ENCODE results near the gene DDX10. TPM values are rescaled to one million over a fixed set of nuclear protein-coding genes. Genes with fewer than 3 reads are reported as not detected.

The DDX10 gene
- total and polyA plus RNA-seq, 4 donors, result 8.0 to 11.8 (median 9.0) TPM

DNA sequence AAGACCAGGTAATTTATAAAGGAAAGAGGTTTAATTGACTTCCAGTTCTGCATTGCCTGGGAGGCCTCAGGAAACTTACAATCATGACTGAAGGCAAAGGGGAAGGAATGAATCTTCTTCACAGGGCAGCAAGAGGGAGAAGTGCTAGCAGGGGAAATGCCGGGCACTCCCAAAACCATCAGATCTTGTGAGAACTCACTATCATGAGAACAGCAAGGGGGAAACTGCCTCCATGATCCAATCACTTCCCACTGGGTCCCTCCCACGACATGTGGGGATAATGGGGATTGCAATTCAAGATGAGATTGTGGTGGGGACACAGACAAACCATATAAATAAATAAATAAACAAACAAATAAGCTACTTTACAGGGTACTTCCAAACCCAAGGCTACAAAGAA, 42.5 kb upstream of the DDX10 start:
- 74% methylated on average over 2 of the region's 2 CpGs for WGBS
- no peak overlapping the region for H3K9ac ChIP-seq (ENCODE audit: low read depth in 1 of 2, low read length in 2 of 2)
- DNase-seq (ENCODE audit: low spot score), result no peak
- H3K36me3 ChIP-seq (ENCODE audit: control insufficient read depth in 4 of 4, insufficient read depth in 3 of 4, low read depth in 1 of 4, low read length in 3 of 4), result peaks cover 0 to 2% (median 0%) of the 10 kb centered on the region in 4 donors
- no peaks in the 10 kb centered on the region for H3K27me3 ChIP-seq (ENCODE audit: control insufficient read depth in 4 of 4, insufficient read depth in 4 of 4, low read length in 3 of 4)
- H3K9me3 ChIP-seq (ENCODE audit: control insufficient read depth in 4 of 4, low read length in 3 of 4), result no peaks in the 10 kb centered on the region
- TF ChIP-seq FOXA1 (IDR thresholded peaks at IDR 0.05) (no peak), HNF4G (IDR thresholded peaks at IDR 0.05) (no peak), GABPA (IDR thresholded peaks at IDR 0.05 in 1 of 2, conservative IDR thresholded peaks at IDR 0.05 in 1 of 2) (no peak), JUND (IDR thresholded peaks at IDR 0.05) (no peak), FOXA2 (IDR thresholded peaks at IDR 0.05) (no peak), TAF1 (conservative IDR thresholded peaks at IDR 0.05) (no peak), HNF4A (conservative IDR thresholded peaks at IDR 0.05) (no peak), RXRA (IDR thresholded peaks at IDR 0.05) (no peak), RAD21 (IDR thresholded peaks at IDR 0.05) (no peak), NR2F2 (IDR thresholded peaks at IDR 0.05) (no peak)
- TF ChIP-seq, protein P1, sequence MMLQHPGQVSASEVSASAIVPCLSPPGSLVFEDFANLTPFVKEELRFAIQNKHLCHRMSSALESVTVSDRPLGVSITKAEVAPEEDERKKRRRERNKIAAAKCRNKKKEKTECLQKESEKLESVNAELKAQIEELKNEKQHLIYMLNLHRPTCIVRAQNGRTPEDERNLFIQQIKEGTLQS (IDR thresholded peaks at IDR 0.05), result no peak
- TF ChIP-seq, protein P2, sequence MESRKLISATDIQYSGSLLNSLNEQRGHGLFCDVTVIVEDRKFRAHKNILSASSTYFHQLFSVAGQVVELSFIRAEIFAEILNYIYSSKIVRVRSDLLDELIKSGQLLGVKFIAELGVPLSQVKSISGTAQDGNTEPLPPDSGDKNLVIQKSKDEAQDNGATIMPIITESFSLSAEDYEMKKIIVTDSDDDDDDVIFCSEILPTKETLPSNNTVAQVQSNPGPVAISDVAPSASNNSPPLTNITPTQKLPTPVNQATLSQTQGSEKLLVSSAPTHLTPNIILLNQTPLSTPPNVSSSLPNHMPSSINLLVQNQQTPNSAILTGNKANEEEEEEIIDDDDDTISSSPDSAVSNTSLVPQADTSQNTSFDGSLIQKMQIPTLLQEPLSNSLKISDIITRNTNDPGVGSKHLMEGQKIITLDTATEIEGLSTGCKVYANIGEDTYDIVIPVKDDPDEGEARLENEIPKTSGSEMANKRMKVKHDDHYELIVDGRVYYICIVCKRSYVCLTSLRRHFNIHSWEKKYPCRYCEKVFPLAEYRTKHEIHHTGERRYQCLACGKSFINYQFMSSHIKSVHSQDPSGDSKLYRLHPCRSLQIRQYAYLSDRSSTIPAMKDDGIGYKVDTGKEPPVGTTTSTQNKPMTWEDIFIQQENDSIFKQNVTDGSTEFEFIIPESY (IDR thresholded peaks at IDR 0.05), result no peak
- TF ChIP-seq, protein P3, sequence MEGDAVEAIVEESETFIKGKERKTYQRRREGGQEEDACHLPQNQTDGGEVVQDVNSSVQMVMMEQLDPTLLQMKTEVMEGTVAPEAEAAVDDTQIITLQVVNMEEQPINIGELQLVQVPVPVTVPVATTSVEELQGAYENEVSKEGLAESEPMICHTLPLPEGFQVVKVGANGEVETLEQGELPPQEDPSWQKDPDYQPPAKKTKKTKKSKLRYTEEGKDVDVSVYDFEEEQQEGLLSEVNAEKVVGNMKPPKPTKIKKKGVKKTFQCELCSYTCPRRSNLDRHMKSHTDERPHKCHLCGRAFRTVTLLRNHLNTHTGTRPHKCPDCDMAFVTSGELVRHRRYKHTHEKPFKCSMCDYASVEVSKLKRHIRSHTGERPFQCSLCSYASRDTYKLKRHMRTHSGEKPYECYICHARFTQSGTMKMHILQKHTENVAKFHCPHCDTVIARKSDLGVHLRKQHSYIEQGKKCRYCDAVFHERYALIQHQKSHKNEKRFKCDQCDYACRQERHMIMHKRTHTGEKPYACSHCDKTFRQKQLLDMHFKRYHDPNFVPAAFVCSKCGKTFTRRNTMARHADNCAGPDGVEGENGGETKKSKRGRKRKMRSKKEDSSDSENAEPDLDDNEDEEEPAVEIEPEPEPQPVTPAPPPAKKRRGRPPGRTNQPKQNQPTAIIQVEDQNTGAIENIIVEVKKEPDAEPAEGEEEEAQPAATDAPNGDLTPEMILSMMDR (IDR thresholded peaks at IDR 0.05; ENCODE audit: low read depth, low read length, missing input control), result no peak
- H3K4me3 ChIP-seq (ENCODE audit: low read depth in 1 of 3, low read length in 3 of 3), result no peak overlapping the region
- no peak overlapping the region for H3K27ac ChIP-seq (ENCODE audit: low read depth in 1 of 2, low read length in 2 of 2)
- H3K4me1 ChIP-seq (ENCODE audit: control insufficient read depth in 4 of 4, insufficient read depth in 4 of 4, low read length in 3 of 4), result no peaks in the 10 kb centered on the region

DNA sequence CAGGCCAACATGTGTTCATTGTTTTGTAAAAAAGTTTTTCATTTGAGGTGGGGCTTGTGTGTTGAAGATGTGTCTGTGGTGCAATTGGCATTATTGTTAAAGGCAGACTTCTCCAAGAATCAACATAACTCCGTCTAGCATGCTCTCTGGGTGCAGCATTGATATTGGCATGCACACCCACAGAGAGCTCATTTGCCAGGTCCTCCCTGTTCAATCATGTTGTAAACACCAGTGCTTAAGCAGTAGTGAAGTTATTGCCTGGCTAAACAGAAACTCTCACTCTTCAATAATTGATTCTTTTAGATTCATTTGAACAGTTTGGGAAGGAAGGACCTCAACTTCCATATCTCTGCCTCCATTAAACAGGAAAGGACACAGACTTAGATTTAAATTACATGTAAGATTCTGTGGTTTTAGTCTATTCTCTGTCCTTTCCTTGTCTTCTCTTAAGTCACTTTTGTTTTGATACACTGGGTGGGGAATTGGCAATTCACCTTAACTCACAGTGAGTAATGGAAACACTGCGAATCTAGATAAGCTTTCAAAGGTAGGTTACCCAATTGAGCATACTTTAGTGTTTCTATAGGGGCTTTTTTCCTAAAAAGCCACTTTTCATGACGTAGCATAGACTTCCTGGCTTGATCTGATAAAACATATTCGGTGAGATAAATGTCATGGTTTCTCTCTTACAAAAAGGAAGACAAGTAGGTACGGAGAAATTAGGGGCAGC, 40.5 kb upstream of the DDX10 start:
- TF ChIP-seq FOXA2 (IDR thresholded peaks at IDR 0.05) (no peak), JUND (IDR thresholded peaks at IDR 0.05) (no peak), SP1 (IDR thresholded peaks at IDR 0.05) (no peak), EGR1 (IDR thresholded peaks at IDR 0.05; ENCODE audit: low read depth in 2 of 2) (no peak), FOXA1 (IDR thresholded peaks at IDR 0.05) (no peak), TAF1 (conservative IDR thresholded peaks at IDR 0.05) (no peak), NR2F2 (IDR thresholded peaks at IDR 0.05) (no peak), HNF4A (conservative IDR thresholded peaks at IDR 0.05) (no peak), HNF4G (IDR thresholded peaks at IDR 0.05) (no peak), RAD21 (IDR thresholded peaks at IDR 0.05) (no peak), RXRA (IDR thresholded peaks at IDR 0.05) (no peak)
- TF ChIP-seq, protein P3 (IDR thresholded peaks at IDR 0.05; ENCODE audit: low read depth, low read length, missing input control), result no peak
- TF ChIP-seq, protein P4, sequence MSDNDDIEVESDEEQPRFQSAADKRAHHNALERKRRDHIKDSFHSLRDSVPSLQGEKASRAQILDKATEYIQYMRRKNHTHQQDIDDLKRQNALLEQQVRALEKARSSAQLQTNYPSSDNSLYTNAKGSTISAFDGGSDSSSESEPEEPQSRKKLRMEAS (IDR thresholded peaks at IDR 0.05), result no peak
- TF ChIP-seq, protein P2 (IDR thresholded peaks at IDR 0.05), result no peak
- TF ChIP-seq, protein P1 (IDR thresholded peaks at IDR 0.05), result no peak
- TF ChIP-seq, protein P5, sequence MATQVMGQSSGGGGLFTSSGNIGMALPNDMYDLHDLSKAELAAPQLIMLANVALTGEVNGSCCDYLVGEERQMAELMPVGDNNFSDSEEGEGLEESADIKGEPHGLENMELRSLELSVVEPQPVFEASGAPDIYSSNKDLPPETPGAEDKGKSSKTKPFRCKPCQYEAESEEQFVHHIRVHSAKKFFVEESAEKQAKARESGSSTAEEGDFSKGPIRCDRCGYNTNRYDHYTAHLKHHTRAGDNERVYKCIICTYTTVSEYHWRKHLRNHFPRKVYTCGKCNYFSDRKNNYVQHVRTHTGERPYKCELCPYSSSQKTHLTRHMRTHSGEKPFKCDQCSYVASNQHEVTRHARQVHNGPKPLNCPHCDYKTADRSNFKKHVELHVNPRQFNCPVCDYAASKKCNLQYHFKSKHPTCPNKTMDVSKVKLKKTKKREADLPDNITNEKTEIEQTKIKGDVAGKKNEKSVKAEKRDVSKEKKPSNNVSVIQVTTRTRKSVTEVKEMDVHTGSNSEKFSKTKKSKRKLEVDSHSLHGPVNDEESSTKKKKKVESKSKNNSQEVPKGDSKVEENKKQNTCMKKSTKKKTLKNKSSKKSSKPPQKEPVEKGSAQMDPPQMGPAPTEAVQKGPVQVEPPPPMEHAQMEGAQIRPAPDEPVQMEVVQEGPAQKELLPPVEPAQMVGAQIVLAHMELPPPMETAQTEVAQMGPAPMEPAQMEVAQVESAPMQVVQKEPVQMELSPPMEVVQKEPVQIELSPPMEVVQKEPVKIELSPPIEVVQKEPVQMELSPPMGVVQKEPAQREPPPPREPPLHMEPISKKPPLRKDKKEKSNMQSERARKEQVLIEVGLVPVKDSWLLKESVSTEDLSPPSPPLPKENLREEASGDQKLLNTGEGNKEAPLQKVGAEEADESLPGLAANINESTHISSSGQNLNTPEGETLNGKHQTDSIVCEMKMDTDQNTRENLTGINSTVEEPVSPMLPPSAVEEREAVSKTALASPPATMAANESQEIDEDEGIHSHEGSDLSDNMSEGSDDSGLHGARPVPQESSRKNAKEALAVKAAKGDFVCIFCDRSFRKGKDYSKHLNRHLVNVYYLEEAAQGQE (IDR thresholded peaks at IDR 0.05), result no peak
- Histone ChIP-seq H3K27me3 (ENCODE audit: control insufficient read depth in 4 of 4, insufficient read depth in 4 of 4, low read length in 3 of 4) (no peaks in the 10 kb centered on the region), H3K36me3 (ENCODE audit: control insufficient read depth in 4 of 4, insufficient read depth in 3 of 4, low read depth in 1 of 4, low read length in 3 of 4) (peaks cover 0 to 2% (median 0%) of the 10 kb centered on the region in 4 donors), H3K9ac (ENCODE audit: low read depth in 1 of 2, low read length in 2 of 2) (no peak overlapping the region), H3K9me3 (ENCODE audit: control insufficient read depth in 4 of 4, low read length in 3 of 4) (peaks cover 3 to 10% (median 7%) of the 10 kb centered on the region in 4 donors), H3K27ac (ENCODE audit: low read depth in 1 of 2, low read length in 2 of 2) (no peak overlapping the region), H3K4me3 (ENCODE audit: low read depth in 1 of 3, low read length in 3 of 3) (no peak overlapping the region), H3K4me1 (ENCODE audit: control insufficient read depth in 4 of 4, insufficient read depth in 4 of 4, low read length in 3 of 4) (no peaks in the 10 kb centered on the region)
- no peak for DNase-seq (ENCODE audit: low spot score)
- 70% methylated on average over 5 of the region's 5 CpGs for WGBS
